D341Med (cell line): ENCODE data around the gene COTL1.
"Not testable (repeated sequence)": the region's sequence is repeated elsewhere in the genome, so short reads cannot be mapped to it uniquely, and the experiment has no call there.

Experiments used
- DNase-seq: peaks from one replicate; pipeline ENCODE4 v3.0.0; 2012; ENCODE audit warnings: low spot score

Gene COTL1

DNA sequence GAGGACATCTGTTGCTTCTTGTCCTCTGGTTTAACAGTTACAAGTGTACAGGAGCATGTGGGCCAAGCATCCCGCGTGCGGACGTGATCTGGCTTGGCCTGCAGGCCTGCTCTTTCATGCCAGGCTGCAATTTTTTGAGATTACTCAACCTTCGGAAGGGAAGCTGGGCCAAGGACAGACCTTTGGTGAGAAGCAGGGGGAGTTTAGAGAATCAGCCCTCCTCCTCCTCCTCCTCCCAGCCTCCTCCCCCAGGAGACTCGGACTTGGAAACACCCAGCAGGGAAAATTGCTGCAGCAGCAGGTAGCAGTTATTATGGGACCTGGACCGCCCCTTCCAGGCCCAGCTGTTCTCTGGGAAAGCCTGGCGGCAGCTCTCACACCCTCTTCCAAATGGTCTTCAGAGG, 25.3 kb upstream of the COTL1 start:
- no peak for DNase-seq

- no peak for DNase-seq
Observed at GRCh38 chr16:84641643-84642358, 23.9 kb upstream of the COTL1 start.

DNA sequence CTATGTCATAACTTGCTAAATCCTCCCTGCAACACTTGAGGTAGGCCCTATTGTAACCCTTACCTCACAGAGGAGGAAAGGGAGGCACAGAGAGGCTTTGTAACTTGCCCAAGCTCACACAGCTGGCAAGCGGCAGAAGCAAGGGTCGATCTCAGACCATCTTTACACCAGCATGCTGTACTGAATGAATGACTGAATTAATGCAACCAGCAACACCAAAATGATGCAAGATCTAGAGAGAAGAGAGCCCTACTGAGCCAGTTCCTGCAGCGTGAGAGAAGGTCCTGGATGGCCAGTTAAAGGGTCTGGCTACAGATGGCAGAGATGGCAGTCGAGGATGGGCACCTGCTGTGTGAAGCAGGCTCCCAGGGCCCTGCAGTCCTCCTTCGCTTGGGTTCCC, 22.3 kb upstream of the COTL1 start:
- no peak for DNase-seq

- DNase-seq = peak; percentile 3
Observed at GRCh38 chr16:84638231-84638806, 20.4 kb upstream of the COTL1 start.

DNA sequence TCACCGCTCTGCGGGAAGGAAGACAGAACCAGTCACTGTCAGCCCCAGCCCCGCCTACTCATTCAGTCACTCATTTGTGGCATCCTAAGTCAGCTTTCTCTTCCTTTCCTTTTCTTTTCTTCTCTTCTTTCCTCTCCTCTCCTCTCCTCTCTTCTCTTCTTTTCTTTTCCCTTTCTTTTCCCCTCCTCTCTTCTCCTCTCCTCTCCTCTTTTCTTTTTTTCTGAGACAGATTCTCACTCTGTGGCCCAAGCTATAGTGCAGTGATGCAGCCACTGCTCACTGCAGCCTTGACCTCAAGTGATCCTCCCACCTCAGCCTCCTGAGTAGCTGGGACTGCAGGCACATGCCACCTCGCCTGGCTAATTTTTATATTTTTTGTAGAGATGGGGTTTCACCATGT, 19.8 kb upstream of the COTL1 start:
- peak; percentile 10 for DNase-seq

GRCh38 chr16:84635702-84636101, 17.8 kb upstream of the COTL1 start:
- DNase-seq = no peak

DNA sequence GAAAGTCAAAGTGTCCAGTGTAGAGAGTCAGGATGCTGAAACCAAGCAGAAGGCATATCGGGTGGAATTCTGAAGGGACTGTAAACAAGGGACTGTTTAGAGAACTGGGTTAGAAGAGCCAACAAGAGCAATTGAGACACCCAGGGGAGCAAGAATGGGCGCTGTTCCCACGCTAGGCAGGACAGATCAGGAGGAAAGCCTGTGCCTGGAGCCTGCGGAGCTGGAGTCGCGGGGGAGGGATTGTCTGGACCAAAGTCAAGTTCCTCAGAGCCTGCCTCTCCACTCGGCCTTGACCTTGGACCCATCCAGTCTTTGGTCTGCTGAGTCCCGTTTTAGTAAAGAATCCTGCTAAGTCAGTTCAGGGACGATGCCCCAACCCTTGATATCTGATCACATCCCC, 15.7 kb upstream of the COTL1 start:
- DNase-seq = no peak

DNA sequence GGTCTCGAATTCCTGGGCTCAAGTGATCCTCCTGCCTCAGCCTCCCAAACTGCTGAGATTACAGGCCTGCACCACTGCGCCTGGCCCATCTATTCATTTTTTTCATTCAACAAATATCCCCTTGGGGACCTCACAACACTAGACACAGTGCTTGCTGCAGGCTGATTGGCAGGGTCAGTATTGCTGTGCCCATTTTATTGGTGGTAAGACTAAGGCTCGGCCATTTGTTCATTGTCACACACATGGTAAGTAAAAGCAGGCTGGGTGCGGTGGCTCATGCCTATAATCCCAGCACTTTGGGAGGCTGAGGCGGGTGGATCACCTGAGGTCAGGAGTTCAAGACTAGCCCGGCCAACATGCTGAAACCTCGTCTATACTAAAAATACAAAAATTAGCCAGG, 15.0 kb upstream of the COTL1 start:
- not testable (repeated sequence) for DNase-seq

DNA sequence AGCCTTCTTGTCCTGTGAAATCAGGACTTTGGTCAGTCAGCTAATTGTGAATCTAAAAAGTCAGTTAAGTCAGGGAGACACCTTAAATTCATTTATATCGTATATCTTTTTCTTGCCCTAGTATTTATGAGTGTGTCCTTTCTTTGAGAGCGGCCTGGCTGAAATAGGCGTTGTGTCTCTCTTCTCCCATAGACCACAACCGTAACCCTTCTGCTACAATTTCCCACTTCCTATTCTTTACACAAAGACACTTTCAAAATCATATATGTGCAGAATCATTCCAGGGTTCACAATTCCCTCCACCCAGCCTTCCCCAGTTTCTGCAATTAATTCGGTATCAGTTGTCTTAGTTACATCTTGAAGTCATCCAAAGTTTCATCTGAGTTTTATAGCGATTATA, 14.0 kb upstream of the COTL1 start:
- no peak for DNase-seq

DNA sequence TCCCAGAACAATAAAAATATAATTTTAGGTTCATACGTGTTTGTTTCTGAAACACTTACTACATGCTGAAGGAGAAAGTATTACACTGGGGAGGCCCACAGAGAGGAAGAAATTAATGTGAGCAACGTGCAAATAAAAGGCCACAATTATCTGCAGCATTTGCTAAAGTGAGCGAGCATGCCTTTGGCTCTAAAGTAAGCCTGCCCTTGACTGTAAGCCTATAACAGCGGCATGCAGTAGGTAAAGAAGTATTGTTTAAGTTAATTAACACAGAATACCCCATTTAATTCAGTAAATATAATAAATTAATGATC, 13.2 kb upstream of the COTL1 start:
- DNase-seq = no peak

DNA sequence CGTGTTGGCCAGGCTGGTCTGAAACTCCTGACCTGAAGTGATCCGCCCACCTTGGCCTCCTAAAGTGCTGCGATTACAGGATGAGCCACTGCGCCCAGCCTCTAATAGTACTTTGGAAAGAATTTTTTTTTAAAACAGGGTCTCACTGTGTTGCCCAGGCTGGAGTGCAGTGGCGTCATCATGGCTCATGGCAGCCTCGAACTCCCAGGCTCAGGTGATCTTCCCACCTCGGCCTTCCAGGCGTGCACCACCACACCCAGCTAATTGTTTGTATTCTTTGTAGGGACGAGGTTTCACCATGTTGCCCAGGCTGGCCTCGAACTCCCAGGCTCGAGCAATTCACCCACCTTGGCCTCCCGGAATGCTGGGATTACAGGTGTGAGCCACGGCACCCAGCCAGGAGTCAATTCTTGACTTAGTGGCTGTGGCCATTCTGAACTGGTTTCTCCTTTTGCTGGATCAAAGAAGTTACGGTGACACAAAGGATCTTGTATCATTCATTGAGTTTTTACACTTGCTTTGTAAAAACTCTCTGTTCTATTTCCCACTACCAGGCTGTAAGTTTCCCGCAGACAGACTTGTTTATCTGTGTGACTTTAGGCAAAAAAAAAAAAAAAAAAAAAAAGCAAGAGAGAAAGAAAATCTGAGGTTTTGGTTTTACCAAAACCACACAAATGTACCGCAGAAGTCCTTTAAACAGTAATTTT, 12.7 kb upstream of the COTL1 start:
- DNase-seq = no peak

GRCh38 chr16:84630009-84630408, 12.1 kb upstream of the COTL1 start:
- DNase-seq = no peak

DNA sequence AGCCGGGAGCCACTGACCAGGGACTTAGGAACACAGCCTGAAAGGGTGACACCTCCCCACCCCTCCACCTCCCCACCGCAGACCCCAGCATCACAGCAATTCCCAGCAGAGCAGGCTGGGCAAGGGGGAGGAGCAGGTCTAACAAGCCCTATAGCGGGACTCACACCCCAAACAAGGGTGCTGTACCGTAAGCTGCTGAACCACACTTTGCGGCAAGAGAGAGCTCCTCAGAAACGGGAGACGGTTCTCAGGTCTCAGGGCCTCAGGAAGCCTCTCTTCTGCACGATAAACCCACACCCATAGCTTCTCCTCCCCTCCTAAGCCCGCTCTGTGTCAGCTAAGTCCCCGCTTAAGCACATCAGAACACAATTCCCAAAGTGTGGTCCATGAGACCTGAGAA, 11.7 kb upstream of the COTL1 start:
- DNase-seq = no peak

GRCh38 chr16:84628226-84628731, 10.4 kb upstream of the COTL1 start:
- no peak for DNase-seq

DNA sequence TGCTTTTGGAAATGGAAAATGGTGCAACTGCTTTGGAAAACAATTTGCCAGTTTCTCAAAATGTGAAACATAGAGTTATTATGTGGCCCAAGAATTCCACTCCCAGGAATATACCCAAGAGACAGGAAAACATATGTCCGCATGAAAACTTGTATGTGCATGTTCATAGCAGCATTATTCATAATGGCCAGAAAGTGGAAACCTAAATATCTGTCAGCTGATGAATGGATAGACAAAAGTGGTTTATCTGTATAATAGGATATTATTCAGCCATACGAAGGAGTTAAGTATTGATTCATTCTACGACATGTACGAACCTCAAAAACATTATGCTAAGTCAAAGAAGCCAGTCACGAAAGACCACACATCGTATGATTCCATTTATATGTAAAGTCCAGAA, 7.7 kb upstream of the COTL1 start:
- no peak for DNase-seq

- not testable (repeated sequence) for DNase-seq
Observed at GRCh38 chr16:84620913-84621312, 3.0 kb upstream of the COTL1 start.

DNA sequence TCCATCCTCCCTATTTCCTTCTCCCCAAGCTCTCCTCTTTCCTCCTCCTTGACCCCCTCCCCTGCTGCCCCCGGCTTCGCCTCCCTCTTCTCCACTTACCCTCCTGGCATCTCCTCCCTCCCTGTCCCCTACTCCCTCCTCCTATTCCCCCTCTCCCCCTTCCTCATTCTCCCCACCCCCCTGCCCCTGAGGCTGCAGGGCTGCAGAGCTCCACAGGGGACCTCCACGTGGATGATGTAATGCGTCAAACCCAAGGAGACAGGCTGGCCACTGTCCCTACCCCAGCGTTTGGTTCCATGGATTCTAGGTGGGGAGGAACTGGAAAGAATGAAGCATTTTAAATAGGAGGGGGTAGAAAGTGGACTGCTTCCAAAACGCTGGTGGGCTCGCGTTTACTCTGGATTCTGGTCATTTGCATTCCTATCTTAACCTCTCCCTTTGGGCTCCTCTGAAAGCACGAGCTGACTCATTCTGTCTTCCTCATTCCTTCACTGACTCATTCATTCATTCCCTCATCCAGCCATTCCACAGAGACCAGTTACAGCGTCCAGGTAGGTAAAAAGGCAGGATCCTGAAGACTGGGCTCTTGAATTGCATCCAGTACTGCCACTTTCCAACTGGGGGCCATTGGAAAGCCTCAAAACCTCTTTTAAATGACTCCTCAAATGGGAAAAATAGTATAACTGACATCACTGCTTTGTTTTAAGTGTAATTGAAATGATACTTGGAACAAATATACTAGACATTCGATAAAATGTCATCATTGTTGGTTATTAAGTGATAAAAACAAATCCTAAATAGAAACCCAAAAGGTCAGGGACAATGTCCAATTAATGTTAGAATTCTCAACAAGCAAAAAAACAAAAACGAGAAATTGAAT, 943 bp upstream of the COTL1 start:
- DNase-seq = no peak

DNA sequence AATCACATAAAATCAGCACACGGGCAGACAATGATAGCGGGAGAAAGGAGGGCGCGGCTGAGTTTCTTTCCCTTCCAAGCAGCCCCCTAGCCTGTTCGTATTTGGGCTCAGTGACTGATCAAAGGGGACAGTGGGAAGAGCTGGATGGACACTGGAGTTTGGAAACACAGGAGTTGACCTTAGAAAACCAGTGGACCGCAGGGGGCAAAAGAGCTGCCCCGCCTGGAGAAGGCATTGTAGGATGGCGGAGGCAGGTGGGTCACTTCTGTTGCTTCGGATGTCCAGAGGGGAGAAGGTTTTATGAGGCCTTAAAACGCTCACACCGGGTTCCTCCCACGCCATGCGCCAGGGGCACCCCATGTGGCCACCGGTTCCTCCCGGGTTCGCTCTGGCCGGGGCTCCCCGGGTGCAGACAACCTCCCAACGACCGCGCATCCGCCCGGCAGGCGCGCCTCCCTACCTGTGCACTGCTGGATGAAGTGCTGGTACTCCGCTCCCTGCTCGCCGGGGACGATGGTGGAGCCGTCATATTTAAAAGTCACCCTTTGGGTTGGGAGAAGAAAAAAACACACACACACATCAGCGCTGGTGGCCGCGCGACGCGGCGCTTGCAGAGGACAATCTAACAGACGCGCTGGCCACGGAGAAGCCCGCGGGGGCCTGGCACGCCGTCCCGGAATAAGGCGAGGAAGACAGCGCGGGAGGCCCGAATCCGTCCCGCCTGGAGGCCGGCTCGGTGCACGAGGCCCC, 662 bp downstream of the COTL1 start:
- peak; percentile 54 for DNase-seq

DNA sequence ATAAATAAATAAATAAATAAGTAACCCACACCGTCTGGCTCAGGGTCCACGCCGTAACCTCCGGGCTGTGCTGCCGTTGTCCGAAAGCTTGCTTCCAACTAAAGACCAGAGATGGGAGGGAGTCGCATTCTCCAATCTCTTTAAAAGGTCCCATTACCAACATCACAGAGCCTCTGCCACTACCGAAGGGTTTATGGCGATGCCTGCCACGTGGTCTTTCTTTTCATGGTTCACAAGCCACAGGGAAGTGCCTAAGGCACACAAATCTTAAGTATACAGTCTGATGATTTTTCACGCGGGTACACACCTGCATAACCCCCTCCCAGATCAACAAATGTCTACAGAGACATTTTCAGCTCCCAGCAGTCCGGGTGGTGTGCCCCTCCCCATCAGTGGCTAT, 1.4 kb downstream of the COTL1 start:
- DNase-seq = no peak

DNA sequence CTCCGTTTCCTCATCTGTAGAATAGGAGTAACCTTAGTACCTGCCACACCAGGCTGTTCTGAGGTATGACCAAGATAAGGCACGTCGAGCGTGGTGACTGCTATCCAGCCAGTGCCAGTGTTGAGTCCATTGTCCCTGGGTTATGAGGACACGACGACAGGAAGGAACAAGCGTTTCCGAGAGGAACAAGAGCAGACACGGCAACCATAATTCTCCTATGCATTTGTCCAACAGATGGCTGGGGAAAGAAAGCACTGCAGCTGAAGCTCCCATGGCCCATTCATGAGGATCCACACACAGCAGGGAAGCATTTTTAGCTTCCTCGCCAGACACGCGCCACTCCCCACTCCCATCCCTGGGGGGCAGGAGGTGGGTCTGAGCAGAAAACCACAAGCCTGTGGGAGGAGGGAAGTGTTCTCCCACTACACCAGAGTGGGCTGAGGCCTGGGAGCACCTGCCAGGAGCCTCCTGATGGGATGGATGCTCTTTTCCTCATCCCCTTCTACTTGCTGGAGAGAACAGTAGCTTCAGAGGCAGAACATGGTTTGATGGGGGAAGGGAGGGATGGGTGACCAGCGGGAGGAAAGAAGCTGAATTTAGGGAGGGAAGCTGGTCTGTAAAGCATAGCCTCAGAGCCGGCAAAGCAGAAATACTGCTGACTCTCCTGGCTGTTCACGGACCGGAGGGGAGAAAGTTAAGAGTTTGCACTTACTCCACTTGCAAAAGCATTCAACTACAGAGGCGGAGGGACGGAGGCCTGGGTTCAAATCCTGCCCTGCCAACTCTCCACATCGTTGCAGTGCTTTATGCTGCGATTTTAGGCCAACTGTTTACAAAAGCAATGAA, 2.7 kb downstream of the COTL1 start:
- DNase-seq = no peak

DNA sequence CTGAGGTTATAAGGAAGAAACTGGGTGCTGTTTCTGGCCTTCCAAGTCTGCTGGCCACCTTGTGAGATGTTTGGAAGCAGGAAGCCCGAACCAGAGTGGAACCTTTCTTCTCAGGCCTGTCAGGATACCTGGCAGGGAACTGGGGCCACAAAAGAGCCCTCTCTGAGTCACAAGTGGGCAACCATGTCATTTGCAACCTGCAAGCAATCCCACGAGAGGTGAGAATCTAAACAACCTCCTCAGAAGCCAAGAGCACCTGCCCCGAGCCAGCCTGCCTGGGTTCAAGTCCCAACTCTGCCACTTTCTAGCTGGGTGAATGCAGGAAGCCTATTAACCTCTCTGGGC, 3.3 kb downstream of the COTL1 start:
- no peak for DNase-seq
